22Rv1 (cell line): Measurements from ENCODE around the gene DVL2.

Experiments
- CTCF ChIP-seq: fragments of 450-650 bp; IDR thresholded peaks from 2 replicates; pipeline ENCODE4 v1.5.1; 2017; ENCODE audit warnings: mild to moderate bottlenecking
- ZFX ChIP-seq: fragments of 450-650 bp; IDR thresholded peaks from 2 replicates; pipeline ENCODE4 v1.6.1; 2017; ENCODE audit warnings: antibody characterized with exemption, borderline replicate concordance

- TF ChIP-seq CTCF, result no peak
- TF ChIP-seq ZFX, result no peak
Observed at GRCh38 chr17:7281953-7282751, 47.8 kb upstream of the DVL2 start.
